ENCODE results near the gene AKAP5. TPM values are rescaled to one million over a fixed set of nuclear protein-coding genes. Genes with fewer than 3 reads are reported as not detected.

Gene AKAP5
- total RNA-seq, 2 donors from 2014 or later = 0.51 to 0.82 TPM

DNA sequence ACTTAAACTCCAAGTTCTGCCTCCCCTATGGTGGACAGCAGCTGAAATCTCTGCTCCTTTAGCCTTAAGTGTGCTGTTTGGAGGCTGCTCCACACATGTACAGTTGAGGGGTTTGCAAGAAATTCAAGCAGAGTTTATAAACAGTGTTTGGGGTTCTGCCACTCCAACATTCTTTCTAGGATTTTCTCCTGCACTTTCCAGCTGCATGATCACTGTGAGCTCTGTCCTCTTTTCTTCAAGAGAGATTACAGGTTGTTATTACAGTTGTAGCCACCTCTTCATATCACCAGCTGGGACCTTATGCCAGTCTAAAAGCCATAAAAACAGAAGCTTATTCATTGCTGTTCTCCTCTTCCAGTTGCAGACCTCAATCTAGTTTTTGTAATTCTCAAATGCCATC is 30.0 kb downstream of the AKAP5 start:
- no peak for DNase-seq (ENCODE audit: low spot score)
- intact Hi-C loops (cut with DNase I) = no loop called here

DNA sequence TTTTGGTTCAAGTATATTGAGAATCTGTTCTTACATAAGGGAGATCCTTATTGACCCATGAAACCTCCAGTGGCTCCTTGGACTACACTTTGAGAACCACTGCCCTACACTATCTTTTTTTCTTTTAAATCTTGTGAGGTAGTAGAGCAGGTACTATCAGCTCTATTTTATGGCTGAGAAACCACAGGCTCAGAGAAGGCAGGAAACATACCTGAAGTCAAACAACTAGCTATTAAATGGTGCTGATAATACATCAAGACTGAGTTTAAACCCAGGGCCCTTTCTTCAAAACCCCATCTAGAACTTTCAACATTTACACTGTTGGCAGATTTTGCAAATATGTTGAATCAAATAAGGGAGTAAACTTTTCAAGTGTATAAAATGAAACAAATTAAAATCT is 31.5 kb downstream of the AKAP5 start:
- no peak overlapping the region for H3K27ac ChIP-seq
- no peaks in the 10 kb centered on the region for H3K27me3 ChIP-seq (replicated peaks; ENCODE audit: insufficient read depth)
- peaks cover 6% of the 10 kb centered on the region for H3K4me1 ChIP-seq (replicated peaks)
- no peak overlapping the region for H3K4me3 ChIP-seq
- intact Hi-C loops (cut with DNase I) = no loop called here
- TF ChIP-seq POLR2AphosphoS5 (IDR thresholded peaks at IDR 0.05) (no peak), POLR2A (IDR thresholded peaks at IDR 0.05) (no peak), CTCF (IDR thresholded peaks at IDR 0.05) (no peak)
- DNase-seq (ENCODE audit: low spot score) = no peak
- H3K9me3 ChIP-seq = no peaks in the 10 kb centered on the region
- H3K36me3 ChIP-seq = no peaks in the 10 kb centered on the region

More for the DNA sequence above, 30.0 kb downstream of the AKAP5 start:
- no peak overlapping the region for H3K27ac ChIP-seq
- no peaks in the 10 kb centered on the region for H3K4me1 ChIP-seq (replicated peaks)
- H3K36me3 ChIP-seq = no peaks in the 10 kb centered on the region
- H3K4me3 ChIP-seq = no peak overlapping the region
- no peaks in the 10 kb centered on the region for H3K9me3 ChIP-seq
- H3K27me3 ChIP-seq (replicated peaks; ENCODE audit: insufficient read depth) = no peaks in the 10 kb centered on the region
- TF ChIP-seq CTCF (IDR thresholded peaks at IDR 0.05) = no peak
- TF ChIP-seq POLR2A (IDR thresholded peaks at IDR 0.05) = no peak
- TF ChIP-seq POLR2AphosphoS5 (IDR thresholded peaks at IDR 0.05) = no peak

GRCh38 chr14:64500088-64500487 is 34.8 kb downstream of the AKAP5 start:
- Histone ChIP-seq H3K4me1 (replicated peaks) (peaks cover 6% of the 10 kb centered on the region), H3K36me3 (no peaks in the 10 kb centered on the region), H3K4me3 (no peak overlapping the region), H3K27ac (no peak overlapping the region), H3K27me3 (replicated peaks; ENCODE audit: insufficient read depth) (no peaks in the 10 kb centered on the region), H3K9me3 (no peaks in the 10 kb centered on the region)
- intact Hi-C loops (cut with DNase I) = no loop called here
- DNase-seq (ENCODE audit: low spot score) = no peak
- WGBS = 96% methylated on average over 1 of the region's 1 CpG
- no peak for TF ChIP-seq CTCF (IDR thresholded peaks at IDR 0.05)
- no peak for TF ChIP-seq POLR2A (IDR thresholded peaks at IDR 0.05)
- TF ChIP-seq POLR2AphosphoS5 (IDR thresholded peaks at IDR 0.05) = no peak

DNA sequence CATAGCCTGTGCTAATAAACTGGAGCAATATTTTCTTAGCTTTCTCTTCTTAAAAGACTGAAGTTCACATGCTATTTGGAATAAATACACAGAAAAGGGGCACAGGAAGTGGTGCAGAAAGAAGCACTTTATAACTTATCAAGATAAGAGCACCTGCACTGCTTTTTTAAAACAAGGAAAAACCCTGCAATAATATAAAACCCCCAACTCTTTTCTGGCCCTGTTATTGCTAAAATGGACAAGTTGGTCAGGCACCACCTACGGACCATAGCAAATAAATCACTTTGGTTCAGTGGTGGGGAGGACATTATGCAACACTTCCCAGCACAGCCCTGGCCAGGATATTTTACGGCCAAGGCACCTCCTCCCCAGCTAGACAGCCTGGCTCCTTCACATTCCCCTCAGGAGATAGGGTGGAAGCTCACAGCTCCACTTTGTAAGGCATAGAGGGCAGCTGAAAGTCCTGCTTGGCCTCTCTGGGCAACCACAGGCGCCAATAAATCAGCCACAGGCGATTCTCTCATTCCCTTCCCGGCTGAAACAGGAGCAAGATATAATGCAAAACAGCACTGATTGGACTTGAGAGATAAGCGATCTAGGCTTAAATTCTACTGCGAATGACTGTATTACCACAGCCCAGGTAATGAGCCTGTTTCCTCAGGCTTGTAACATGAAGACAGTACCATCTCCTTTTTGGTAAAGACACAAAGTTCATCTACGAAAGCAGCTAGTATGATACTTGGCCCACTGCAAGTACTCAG is 36.3 kb downstream of the AKAP5 start:
- Histone ChIP-seq H3K27ac (peak overlapping the region; percentile 98 to 99), H3K27me3 (replicated peaks; ENCODE audit: insufficient read depth) (no peaks in the 10 kb centered on the region), H3K4me1 (replicated peaks) (peaks cover 6% of the 10 kb centered on the region), H3K4me3 (peak overlapping the region; percentile 87 to 92), H3K36me3 (no peaks in the 10 kb centered on the region), H3K9me3 (no peaks in the 10 kb centered on the region)
- DNase-seq (ENCODE audit: low spot score) = peak; percentile 69
- intact Hi-C loops (cut with DNase I) = no loop called here
- WGBS = 29% methylated on average over 8 of the region's 8 CpGs
- TF ChIP-seq POLR2A (IDR thresholded peaks at IDR 0.05) = peak; percentile 53
- peak; percentile 77 for TF ChIP-seq POLR2AphosphoS5 (IDR thresholded peaks at IDR 0.05)
- TF ChIP-seq CTCF (IDR thresholded peaks at IDR 0.05) = peak in 2 of 4 experiments; percentile 11 to 17

DNA sequence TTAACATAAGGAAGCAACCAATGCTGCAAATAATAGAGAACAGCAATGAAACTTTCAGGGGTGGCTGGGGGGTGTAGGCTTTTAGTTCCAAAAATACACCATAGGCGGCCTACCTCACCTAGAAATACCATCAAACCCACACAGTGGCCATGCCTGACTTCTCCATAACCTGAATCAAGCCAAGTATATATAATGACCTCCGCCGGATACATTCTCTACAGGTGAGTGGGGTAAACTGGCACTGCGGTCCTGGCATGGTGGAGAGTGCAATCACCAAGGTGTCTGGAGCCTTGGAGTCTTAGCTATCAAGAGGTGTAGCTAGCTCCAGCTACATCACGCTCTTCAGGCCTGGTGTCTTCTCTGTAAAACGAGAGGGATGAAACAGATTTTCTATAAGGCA is 37.2 kb downstream of the AKAP5 start:
- no peaks in the 10 kb centered on the region for H3K36me3 ChIP-seq
- H3K4me1 ChIP-seq (replicated peaks) = peaks cover 6% of the 10 kb centered on the region
- no peaks in the 10 kb centered on the region for H3K27me3 ChIP-seq (replicated peaks; ENCODE audit: insufficient read depth)
- no peak for DNase-seq (ENCODE audit: low spot score)
- H3K27ac ChIP-seq = peak overlapping the region; percentile 98 to 99
- no peaks in the 10 kb centered on the region for H3K9me3 ChIP-seq
- peak overlapping the region; percentile 87 to 92 for H3K4me3 ChIP-seq
- no peak for TF ChIP-seq POLR2A (IDR thresholded peaks at IDR 0.05)
- TF ChIP-seq CTCF (IDR thresholded peaks at IDR 0.05) = no peak
- TF ChIP-seq POLR2AphosphoS5 (IDR thresholded peaks at IDR 0.05) = no peak
- intact Hi-C loops (cut with DNase I) = no loop called here
- WGBS = 40% methylated on average over 6 of the region's 6 CpGs
